ENCODE measurements around the gene LAMC3. TPM values are rescaled to one million over a fixed set of nuclear protein-coding genes. Genes with fewer than 3 reads are reported as not detected.

LAMC3 gene
- total and polyA plus RNA-seq, 9 of the 15 experiments (the other 6 are each of a cell fraction or from before 2014, with no cell fraction given) = 0.10 TPM; not detected in 8

DNA sequence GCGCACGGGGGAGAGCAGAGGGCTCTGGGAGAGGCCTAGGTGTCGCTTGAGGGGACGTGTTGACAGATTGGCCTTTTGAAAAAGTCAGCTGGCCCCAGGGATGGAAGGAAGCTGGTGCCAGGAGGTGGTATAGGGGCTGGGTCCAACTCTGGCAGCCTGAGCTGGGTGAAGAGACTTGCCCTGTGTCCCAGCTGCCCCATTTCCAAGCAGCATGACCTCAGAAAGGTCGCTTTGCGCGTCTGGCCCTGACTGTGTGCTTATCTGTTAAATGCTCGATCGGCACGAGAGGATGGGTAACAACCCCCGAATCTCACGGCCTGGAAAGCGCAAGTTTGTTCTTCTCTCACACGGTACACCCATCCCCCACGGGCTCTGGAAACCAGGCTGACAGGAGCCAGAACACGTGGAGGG, 31.2 kb upstream of the LAMC3 start:
- H3K4me3 ChIP-seq = no peak overlapping the region
- FAIRE-seq (no peak), DNase-seq (ENCODE audit: extremely low read depth in 1 of 4, low spot score in 3 of 4) (peak in 3 of 4 experiments; percentile 46 to 67 (median 64)), ATAC-seq (peak; percentile 2)
- peaks cover 81% of the 10 kb centered on the region for H4K20me1 ChIP-seq (replicated peaks; ENCODE audit: control insufficient read depth, insufficient read depth, low read length)
- WGBS (ENCODE audit: insufficient coverage, low coverage, missing lambda C conversion rate) = 2% methylated on average over 16 of the region's 16 CpGs
- in situ Hi-C loops (cut with MboI) (loop anchor here (25.0 kb wide), 1 partner anchor 266 kb away; no protein-coding TSS in a partner anchor), intact Hi-C loops (cut with micrococcal nuclease) (no loop called here)
- no peaks in the 10 kb centered on the region for H3K9me3 ChIP-seq (replicated peaks; ENCODE audit: control insufficient read depth, insufficient read depth, low read depth, low read length)
- no peaks in the 10 kb centered on the region for H3K36me3 ChIP-seq (ENCODE audit: control insufficient read depth, insufficient read depth, low read length)
- POLR2A ChIA-PET = interaction anchor here (0.6 to 2.2 kb wide), 13 partner anchors 9 to 92 kb away, joined by 3 to 17 read pairs (median 3); no protein-coding TSS in a partner anchor
- CTCF ChIA-PET (ENCODE audit: low intra/inter-chr PET ratio) = no interaction called here
- peaks cover 85 to 97% of the 10 kb centered on the region in 2 experiments for H3K27me3 ChIP-seq (ENCODE audit: control insufficient read depth in 2 of 2, insufficient read depth in 2 of 2, low read length in 2 of 2)
- H3K4me2 ChIP-seq (ENCODE audit: insufficient read depth, low read length) = no peak overlapping the region
- H3K9me1 ChIP-seq (ENCODE audit: control insufficient read depth, insufficient read depth, low read length) = peaks cover 11% of the 10 kb centered on the region
- H3K9ac ChIP-seq (ENCODE audit: insufficient read depth in 1 of 2, low read depth in 2 of 2, low read length in 2 of 2) = 0 out of 4 replicates have a peak overlapping the region, but pooled peaks of 1 of the 2 experiments have one; percentile 2
- no TSS peak for BruUV-seq (replicated peaks)
- no peaks in the 10 kb centered on the region for H3K79me2 ChIP-seq (ENCODE audit: control insufficient read depth, insufficient read depth, low read length)
- H2AFZ ChIP-seq (ENCODE audit: low read depth, low read length) = no peak overlapping the region
- H3K4me1 ChIP-seq (replicated peaks in 1 of 2; ENCODE audit: control insufficient read depth in 2 of 2, insufficient read depth in 2 of 2, low read length in 2 of 2) = peaks cover 0 to 23% of the 10 kb centered on the region in 2 experiments; a peak in 1 of 5 replicates
- no peak overlapping the region for H3K27ac ChIP-seq (ENCODE audit: extremely low read depth, low read depth, low read length)
- TF ChIP-seq, protein P1, sequence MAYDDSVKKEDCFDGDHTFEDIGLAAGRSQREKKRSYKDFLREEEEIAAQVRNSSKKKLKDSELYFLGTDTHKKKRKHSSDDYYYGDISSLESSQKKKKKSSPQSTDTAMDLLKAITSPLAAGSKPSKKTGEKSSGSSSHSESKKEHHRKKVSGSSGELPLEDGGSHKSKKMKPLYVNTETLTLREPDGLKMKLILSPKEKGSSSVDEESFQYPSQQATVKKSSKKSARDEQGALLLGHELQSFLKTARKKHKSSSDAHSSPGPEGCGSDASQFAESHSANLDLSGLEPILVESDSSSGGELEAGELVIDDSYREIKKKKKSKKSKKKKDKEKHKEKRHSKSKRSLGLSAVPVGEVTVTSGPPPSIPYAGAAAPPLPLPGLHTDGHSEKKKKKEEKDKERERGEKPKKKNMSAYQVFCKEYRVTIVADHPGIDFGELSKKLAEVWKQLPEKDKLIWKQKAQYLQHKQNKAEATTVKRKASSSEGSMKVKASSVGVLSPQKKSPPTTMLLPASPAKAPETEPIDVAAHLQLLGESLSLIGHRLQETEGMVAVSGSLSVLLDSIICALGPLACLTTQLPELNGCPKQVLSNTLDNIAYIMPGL (CRISPR knock-in tag; IDR thresholded peaks at IDR 0.05) = peak; percentile 9; the same call in 1 of the 2 replicates
- TF ChIP-seq E2F4 (CRISPR knock-in tag; IDR thresholded peaks at IDR 0.05; ENCODE audit: low read depth) (no peak), IRF9 (tag; IDR thresholded peaks at IDR 0.05) (no peak), HSF4 (CRISPR knock-in tag; IDR thresholded peaks at IDR 0.05; ENCODE audit: borderline replicate concordance) (no peak), ZNF778 (CRISPR knock-in tag; IDR thresholded peaks at IDR 0.05) (no peak), SMARCC2 (IDR thresholded peaks at IDR 0.05; ENCODE audit: low read depth) (no peak), SMARCE1 (IDR thresholded peaks at IDR 0.05) (no peak), SMAD2 (IDR thresholded peaks at IDR 0.05; ENCODE audit: low read depth, low read length) (no peak)

Measured in K562 (cell line).